Measurements from ENCODE around the gene GVQW3. TPM values are rescaled to one million over a fixed set of nuclear protein-coding genes. Genes with fewer than 3 reads are reported as not detected.

The GVQW3 gene
- total RNA-seq, 1 experiment from 2014 or later, result 7.7 TPM

DNA sequence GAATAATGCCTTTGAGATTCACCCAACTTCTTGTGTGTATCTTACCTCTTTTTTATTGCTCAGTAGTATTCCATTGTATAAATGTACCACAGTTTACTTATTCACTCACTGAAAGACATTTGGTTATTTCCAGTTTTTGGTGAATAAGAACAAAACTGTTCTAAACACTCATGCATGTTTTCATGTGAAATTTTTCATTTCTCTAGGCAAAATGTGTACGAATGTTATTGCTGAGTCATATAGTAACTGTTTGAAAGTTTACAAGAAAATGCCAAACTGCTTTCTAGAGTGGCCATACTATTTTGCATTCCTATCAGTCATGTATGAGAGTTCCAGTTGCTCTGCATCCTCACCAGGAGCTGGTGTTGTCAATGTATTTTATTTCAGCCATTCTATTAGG is 54.9 kb downstream of the GVQW3 start (continued):
- TF ChIP-seq, protein P1, sequence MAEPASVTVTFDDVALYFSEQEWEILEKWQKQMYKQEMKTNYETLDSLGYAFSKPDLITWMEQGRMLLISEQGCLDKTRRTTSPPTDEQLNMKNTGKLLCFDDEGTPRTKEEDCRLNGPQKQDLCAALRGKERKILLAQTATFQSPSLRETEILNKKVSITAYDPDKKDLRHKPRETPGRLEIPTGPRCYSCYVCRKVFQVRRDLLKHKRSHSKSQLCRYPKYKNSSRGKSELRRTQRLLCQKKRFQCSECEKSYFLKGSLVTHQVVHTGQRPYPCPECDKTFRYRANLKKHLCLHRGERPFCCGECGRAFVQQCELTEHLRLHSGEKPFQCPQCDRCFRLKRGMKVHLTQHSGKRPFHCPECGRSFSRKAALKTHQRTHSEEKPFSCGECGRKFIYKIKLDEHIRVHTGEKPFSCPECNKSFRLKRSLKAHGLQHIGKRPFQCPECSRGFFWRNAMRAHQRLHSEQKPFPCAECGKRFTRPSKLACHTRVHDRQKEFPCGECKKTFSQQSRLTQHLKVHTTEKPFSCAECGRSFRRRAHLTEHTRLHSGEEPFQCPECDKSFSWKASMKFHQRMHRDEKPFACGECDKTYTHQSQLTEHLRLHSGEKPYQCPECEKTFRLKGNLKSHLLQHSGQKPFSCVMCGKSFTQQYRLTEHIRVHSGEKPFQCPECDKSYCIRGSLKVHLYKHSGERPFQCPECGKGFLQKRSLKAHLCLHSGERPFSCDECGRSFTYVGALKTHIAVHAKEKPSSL (CRISPR knock-in tag; conservative IDR thresholded peaks at IDR 0.05), result no peak

DNA sequence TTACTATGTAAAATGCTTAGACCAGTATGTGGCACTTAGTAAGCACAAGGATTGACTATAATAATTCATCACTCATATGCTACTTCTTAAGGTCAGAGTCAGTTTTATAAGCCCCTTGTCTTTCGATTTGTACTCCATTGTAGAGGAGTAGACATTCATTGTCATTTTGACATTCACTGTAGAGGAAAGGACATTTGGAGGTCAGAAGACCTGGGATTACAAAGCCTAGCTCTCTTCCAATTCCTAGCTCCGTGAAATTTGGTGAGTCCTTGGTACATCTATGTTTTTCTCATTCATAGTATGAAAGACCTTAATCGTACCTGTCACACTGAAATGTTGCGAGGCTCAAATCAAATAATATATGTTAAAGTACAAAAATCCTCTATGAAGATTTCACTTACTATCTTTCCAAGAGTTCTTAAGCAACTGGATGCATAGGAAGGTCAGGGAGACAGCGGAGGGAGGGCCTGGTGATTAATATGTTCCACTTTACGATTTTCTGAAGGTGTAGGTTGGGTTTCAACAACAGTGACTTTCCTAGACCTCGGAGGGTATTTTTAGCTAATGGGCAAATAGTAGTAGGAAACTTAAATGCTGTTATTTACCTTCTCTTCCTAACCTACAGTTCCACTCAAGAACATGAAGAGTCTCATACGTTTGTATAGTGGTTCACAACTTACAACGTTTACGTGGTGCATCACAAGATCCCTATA is 62.3 kb downstream of the GVQW3 start:
- H3K27ac Mint-ChIP-seq, result peak overlapping the region; percentile 100
- H3K36me3 Mint-ChIP-seq, result peaks cover 8% of the 10 kb centered on the region; the same call in 1 of the 2 replicates
- DNase-seq (ENCODE audit: low spot score) (no peak), ATAC-seq (no peak)
- ChIA-PET POLR2A (interaction anchor here (0.8 kb wide), 1 partner anchor 35 kb away, joined by 3 read pairs; no protein-coding TSS in a partner anchor), CTCF (no interaction called here)
- TF ChIP-seq, protein P2, sequence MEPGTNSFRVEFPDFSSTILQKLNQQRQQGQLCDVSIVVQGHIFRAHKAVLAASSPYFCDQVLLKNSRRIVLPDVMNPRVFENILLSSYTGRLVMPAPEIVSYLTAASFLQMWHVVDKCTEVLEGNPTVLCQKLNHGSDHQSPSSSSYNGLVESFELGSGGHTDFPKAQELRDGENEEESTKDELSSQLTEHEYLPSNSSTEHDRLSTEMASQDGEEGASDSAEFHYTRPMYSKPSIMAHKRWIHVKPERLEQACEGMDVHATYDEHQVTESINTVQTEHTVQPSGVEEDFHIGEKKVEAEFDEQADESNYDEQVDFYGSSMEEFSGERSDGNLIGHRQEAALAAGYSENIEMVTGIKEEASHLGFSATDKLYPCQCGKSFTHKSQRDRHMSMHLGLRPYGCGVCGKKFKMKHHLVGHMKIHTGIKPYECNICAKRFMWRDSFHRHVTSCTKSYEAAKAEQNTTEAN (CRISPR knock-in tag; IDR thresholded peaks at IDR 0.05), result no peak
- no peak for TF ChIP-seq ZNF263 (CRISPR knock-in tag; IDR thresholded peaks at IDR 0.05; ENCODE audit: low read depth)
- TF ChIP-seq FOXJ3 (CRISPR knock-in tag; IDR thresholded peaks at IDR 0.05; ENCODE audit: borderline replicate concordance), result no peak
- TF ChIP-seq HMGA2 (CRISPR knock-in tag; IDR thresholded peaks at IDR 0.05), result no peak
- no peak for TF ChIP-seq ELF4 (CRISPR knock-in tag; IDR thresholded peaks at IDR 0.05; ENCODE audit: low read depth)
- TF ChIP-seq SOX15 (CRISPR knock-in tag; IDR thresholded peaks at IDR 0.05), result no peak
- TF ChIP-seq, protein P3, sequence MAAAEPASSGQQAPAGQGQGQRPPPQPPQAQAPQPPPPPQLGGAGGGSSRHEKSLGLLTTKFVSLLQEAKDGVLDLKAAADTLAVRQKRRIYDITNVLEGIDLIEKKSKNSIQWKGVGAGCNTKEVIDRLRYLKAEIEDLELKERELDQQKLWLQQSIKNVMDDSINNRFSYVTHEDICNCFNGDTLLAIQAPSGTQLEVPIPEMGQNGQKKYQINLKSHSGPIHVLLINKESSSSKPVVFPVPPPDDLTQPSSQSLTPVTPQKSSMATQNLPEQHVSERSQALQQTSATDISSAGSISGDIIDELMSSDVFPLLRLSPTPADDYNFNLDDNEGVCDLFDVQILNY (CRISPR knock-in tag; IDR thresholded peaks at IDR 0.05), result no peak
- no peak for TF ChIP-seq MYBL2 (CRISPR knock-in tag; IDR thresholded peaks at IDR 0.05)
- no peaks in the 10 kb centered on the region for H3K9me3 Mint-ChIP-seq
- peaks cover 34% of the 10 kb centered on the region for H3K4me1 Mint-ChIP-seq
- no peaks in the 10 kb centered on the region for H3K27me3 Mint-ChIP-seq (ENCODE audit: low read depth)
- H3K4me3 Mint-ChIP-seq, result peak overlapping the region; percentile 92

DNA sequence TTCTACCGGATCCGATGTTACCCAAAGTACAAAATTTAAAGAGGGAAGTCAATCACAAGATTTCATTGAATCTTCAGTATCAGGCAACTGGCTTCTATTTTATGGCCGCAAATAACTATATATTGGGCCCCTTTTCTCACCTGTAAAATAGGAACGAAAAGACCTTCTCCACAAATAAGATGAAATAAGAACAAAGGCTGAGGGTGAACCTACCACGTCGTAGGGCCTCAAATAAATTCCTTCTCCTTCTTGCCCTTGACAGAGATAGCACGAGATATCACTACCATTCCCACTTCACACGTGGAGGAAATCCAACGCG is 62.9 kb downstream of the GVQW3 start:
- ChIA-PET POLR2A (no interaction called here), CTCF (no interaction called here)
- H3K9me3 Mint-ChIP-seq, result no peaks in the 10 kb centered on the region
- H3K4me1 Mint-ChIP-seq, result peaks cover 38% of the 10 kb centered on the region
- H3K27ac Mint-ChIP-seq, result peak overlapping the region; percentile 100
- TF ChIP-seq, protein P4, sequence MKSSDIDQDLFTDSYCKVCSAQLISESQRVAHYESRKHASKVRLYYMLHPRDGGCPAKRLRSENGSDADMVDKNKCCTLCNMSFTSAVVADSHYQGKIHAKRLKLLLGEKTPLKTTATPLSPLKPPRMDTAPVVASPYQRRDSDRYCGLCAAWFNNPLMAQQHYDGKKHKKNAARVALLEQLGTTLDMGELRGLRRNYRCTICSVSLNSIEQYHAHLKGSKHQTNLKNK (CRISPR knock-in tag; IDR thresholded peaks at IDR 0.05), result no peak
- TF ChIP-seq, protein P5, sequence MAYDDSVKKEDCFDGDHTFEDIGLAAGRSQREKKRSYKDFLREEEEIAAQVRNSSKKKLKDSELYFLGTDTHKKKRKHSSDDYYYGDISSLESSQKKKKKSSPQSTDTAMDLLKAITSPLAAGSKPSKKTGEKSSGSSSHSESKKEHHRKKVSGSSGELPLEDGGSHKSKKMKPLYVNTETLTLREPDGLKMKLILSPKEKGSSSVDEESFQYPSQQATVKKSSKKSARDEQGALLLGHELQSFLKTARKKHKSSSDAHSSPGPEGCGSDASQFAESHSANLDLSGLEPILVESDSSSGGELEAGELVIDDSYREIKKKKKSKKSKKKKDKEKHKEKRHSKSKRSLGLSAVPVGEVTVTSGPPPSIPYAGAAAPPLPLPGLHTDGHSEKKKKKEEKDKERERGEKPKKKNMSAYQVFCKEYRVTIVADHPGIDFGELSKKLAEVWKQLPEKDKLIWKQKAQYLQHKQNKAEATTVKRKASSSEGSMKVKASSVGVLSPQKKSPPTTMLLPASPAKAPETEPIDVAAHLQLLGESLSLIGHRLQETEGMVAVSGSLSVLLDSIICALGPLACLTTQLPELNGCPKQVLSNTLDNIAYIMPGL (CRISPR knock-in tag; IDR thresholded peaks at IDR 0.05), result no peak
- TF ChIP-seq CREM (CRISPR knock-in tag; IDR thresholded peaks at IDR 0.05) (no peak), FOXK1 (CRISPR knock-in tag; IDR thresholded peaks at IDR 0.05) (no peak), ELF4 (CRISPR knock-in tag; IDR thresholded peaks at IDR 0.05; ENCODE audit: low read depth) (no peak), ETV6 (CRISPR knock-in tag; IDR thresholded peaks at IDR 0.05) (no peak), GRHL2 (CRISPR knock-in tag; IDR thresholded peaks at IDR 0.05; ENCODE audit: insufficient replicate concordance, severe bottlenecking) (no peak), ZBTB21 (CRISPR knock-in tag; IDR thresholded peaks at IDR 0.05; ENCODE audit: borderline replicate concordance) (no peak), IRF2 (CRISPR knock-in tag; IDR thresholded peaks at IDR 0.05; ENCODE audit: borderline replicate concordance, low read depth) (no peak), TCF7 (CRISPR knock-in tag; IDR thresholded peaks at IDR 0.05; ENCODE audit: low read depth) (no peak), ZNF317 (CRISPR knock-in tag; IDR thresholded peaks at IDR 0.05; ENCODE audit: borderline replicate concordance, low read depth) (no peak)
- TF ChIP-seq, protein P3 (CRISPR knock-in tag; IDR thresholded peaks at IDR 0.05), result no peak
- TF ChIP-seq, protein P6, sequence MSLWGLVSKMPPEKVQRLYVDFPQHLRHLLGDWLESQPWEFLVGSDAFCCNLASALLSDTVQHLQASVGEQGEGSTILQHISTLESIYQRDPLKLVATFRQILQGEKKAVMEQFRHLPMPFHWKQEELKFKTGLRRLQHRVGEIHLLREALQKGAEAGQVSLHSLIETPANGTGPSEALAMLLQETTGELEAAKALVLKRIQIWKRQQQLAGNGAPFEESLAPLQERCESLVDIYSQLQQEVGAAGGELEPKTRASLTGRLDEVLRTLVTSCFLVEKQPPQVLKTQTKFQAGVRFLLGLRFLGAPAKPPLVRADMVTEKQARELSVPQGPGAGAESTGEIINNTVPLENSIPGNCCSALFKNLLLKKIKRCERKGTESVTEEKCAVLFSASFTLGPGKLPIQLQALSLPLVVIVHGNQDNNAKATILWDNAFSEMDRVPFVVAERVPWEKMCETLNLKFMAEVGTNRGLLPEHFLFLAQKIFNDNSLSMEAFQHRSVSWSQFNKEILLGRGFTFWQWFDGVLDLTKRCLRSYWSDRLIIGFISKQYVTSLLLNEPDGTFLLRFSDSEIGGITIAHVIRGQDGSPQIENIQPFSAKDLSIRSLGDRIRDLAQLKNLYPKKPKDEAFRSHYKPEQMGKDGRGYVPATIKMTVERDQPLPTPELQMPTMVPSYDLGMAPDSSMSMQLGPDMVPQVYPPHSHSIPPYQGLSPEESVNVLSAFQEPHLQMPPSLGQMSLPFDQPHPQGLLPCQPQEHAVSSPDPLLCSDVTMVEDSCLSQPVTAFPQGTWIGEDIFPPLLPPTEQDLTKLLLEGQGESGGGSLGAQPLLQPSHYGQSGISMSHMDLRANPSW (CRISPR knock-in tag; conservative IDR thresholded peaks at IDR 0.05; ENCODE audit: low read depth), result no peak
- TF ChIP-seq, protein P7, sequence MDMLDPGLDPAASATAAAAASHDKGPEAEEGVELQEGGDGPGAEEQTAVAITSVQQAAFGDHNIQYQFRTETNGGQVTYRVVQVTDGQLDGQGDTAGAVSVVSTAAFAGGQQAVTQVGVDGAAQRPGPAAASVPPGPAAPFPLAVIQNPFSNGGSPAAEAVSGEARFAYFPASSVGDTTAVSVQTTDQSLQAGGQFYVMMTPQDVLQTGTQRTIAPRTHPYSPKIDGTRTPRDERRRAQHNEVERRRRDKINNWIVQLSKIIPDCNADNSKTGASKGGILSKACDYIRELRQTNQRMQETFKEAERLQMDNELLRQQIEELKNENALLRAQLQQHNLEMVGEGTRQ (CRISPR knock-in tag; IDR thresholded peaks at IDR 0.05), result no peak
- H3K4me3 Mint-ChIP-seq, result peak overlapping the region; percentile 92
- no peaks in the 10 kb centered on the region for H3K27me3 Mint-ChIP-seq (ENCODE audit: low read depth)
- DNase-seq (ENCODE audit: low spot score) (no peak), ATAC-seq (no peak)
- peaks cover 8% of the 10 kb centered on the region; the same call in 1 of the 2 replicates for H3K36me3 Mint-ChIP-seq

Data from WTC11 (cell line).